ENCODE results near the gene LTN1. TPM values are rescaled to one million over a fixed set of nuclear protein-coding genes. Genes with fewer than 3 reads are reported as not detected.

Gene LTN1
- total and polyA plus RNA-seq, 2 donors (not counting 1 experiment from before 2014, with no cell fraction given) = 6.6 to 30.1 TPM

DNA sequence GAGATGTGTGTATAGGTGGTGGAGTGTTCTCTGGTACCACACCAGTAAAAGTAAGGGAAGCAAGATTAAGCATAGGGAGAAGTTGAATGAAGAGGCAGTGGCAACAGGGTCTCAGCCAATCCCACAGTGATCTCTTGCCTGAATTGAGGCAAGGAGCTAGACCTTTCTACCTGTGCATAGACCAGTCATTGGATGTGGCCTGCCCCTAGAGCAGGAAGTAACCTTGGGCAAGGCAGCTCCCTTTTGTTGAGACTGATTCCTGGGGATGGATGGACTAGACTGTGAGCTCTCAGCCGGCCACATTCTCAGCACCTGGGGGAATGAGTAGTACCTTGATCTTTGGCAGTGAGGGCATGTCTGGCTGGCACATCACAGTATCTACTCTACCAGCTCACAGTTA lies 38.2 kb upstream of the LTN1 start:
- H3K36me3 ChIP-seq (replicated peaks in 1 of 2; ENCODE audit: control extremely low read depth in 1 of 2, control insufficient read depth in 1 of 2, extremely low read depth in 1 of 2, insufficient read depth in 2 of 2, low read length in 1 of 2) = peaks cover 5 to 49% of the 10 kb centered on the region in 2 experiments
- WGBS (ENCODE audit: insufficient coverage) = no CpG with 5 or more reads among the region's 1 CpG
- no peak overlapping the region for H3K9ac ChIP-seq (ENCODE audit: low read length)
- intact Hi-C loops (cut with micrococcal nuclease) = no loop called here
- peaks cover 73% of the 10 kb centered on the region for H3K79me2 ChIP-seq (ENCODE audit: control insufficient read depth, insufficient read depth, low read length)
- TF ChIP-seq EZH2 (IDR thresholded peaks at IDR 0.05; ENCODE audit: borderline replicate concordance, insufficient read depth, low read depth, low read length, poor library complexity, severe bottlenecking) = no peak
- TF ChIP-seq, protein P1, sequence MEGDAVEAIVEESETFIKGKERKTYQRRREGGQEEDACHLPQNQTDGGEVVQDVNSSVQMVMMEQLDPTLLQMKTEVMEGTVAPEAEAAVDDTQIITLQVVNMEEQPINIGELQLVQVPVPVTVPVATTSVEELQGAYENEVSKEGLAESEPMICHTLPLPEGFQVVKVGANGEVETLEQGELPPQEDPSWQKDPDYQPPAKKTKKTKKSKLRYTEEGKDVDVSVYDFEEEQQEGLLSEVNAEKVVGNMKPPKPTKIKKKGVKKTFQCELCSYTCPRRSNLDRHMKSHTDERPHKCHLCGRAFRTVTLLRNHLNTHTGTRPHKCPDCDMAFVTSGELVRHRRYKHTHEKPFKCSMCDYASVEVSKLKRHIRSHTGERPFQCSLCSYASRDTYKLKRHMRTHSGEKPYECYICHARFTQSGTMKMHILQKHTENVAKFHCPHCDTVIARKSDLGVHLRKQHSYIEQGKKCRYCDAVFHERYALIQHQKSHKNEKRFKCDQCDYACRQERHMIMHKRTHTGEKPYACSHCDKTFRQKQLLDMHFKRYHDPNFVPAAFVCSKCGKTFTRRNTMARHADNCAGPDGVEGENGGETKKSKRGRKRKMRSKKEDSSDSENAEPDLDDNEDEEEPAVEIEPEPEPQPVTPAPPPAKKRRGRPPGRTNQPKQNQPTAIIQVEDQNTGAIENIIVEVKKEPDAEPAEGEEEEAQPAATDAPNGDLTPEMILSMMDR (IDR thresholded peaks at IDR 0.05) = no peak
- H3K27ac ChIP-seq (ENCODE audit: low read length in 2 of 2) = no peak overlapping the region
- no peak overlapping the region for H3K4me3 ChIP-seq (ENCODE audit: control extremely low read depth in 1 of 5, extremely low read depth in 1 of 5, insufficient read depth in 1 of 5, low read depth in 2 of 5, low read length in 4 of 5)
- peaks cover 0 to 4% of the 10 kb centered on the region in 2 donors for H3K4me1 ChIP-seq (ENCODE audit: control insufficient read depth in 2 of 2, insufficient read depth in 2 of 2, low read length in 2 of 2)
- ChIA-PET CTCF (no interaction called here), POLR2A (interaction anchor here (0.9 kb wide), 1 partner anchor 34 kb away, joined by 3 read pairs; no protein-coding TSS in a partner anchor)
- H3K4me2 ChIP-seq (replicated peaks; ENCODE audit: low read depth, low read length, poor library complexity, severe bottlenecking) = no peak overlapping the region
- H3K4me1 Mint-ChIP-seq = peaks cover 24% of the 10 kb centered on the region
- H3K4me3 Mint-ChIP-seq = no peak overlapping the region
- H3K27me3 ChIP-seq (replicated peaks in 1 of 4; ENCODE audit: control extremely low read depth in 1 of 4, control insufficient read depth in 3 of 4, insufficient read depth in 4 of 4, low read length in 3 of 4) = no peaks in the 10 kb centered on the region
- no peaks in the 10 kb centered on the region for H3K9me3 ChIP-seq (ENCODE audit: control extremely low read depth in 1 of 3, control insufficient read depth in 2 of 3, insufficient read depth in 1 of 3, low read length in 2 of 3)
- no peak overlapping the region for H2AFZ ChIP-seq (ENCODE audit: insufficient read depth, low read depth, low read length, poor library complexity, severe bottlenecking)
- H3K27ac Mint-ChIP-seq = no peak overlapping the region
- ATAC-seq (ENCODE audit: low read depth) = no peak
- H4K20me1 ChIP-seq (ENCODE audit: control insufficient read depth, insufficient read depth, low read length, poor library complexity, severe bottlenecking) = peaks cover 8% of the 10 kb centered on the region
- no peaks in the 10 kb centered on the region for H3K9me3 Mint-ChIP-seq (ENCODE audit: insufficient read depth)
- no peaks in the 10 kb centered on the region for H3K27me3 Mint-ChIP-seq
- DNase-seq = no peak

DNA sequence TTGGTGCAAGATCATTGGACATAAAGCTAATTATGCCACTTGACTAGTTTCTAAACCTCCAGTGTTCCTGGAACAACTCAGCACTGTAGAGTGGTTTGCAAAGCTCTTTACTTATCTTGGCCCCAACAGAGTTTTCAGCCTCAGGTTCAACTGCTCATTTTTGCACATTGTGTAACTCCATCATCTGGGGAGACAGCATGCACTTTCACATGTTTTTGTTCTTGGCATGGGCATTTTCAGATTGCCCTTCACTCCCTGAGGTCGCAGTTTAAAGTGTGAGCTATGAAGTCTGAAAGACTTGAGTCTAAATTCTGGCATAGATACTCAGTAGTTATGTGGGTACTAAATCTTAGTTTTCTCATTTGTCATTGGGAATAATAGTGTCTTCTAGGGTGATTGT lies 36.8 kb upstream of the LTN1 start:
- Histone ChIP-seq H3K4me1 (ENCODE audit: control insufficient read depth in 2 of 2, insufficient read depth in 2 of 2, low read length in 2 of 2) (peaks cover 8 to 9% of the 10 kb centered on the region in 2 donors), H3K36me3 (replicated peaks in 1 of 2; ENCODE audit: control extremely low read depth in 1 of 2, control insufficient read depth in 1 of 2, extremely low read depth in 1 of 2, insufficient read depth in 2 of 2, low read length in 1 of 2) (peaks cover 5 to 43% of the 10 kb centered on the region in 2 experiments), H3K9ac (ENCODE audit: low read length) (no peak overlapping the region), H3K9me3 (ENCODE audit: control extremely low read depth in 1 of 3, control insufficient read depth in 2 of 3, insufficient read depth in 1 of 3, low read length in 2 of 3) (no peaks in the 10 kb centered on the region), H3K27me3 (replicated peaks in 1 of 4; ENCODE audit: control extremely low read depth in 1 of 4, control insufficient read depth in 3 of 4, insufficient read depth in 4 of 4, low read length in 3 of 4) (no peaks in the 10 kb centered on the region), H4K20me1 (ENCODE audit: control insufficient read depth, insufficient read depth, low read length, poor library complexity, severe bottlenecking) (peaks cover 8% of the 10 kb centered on the region), H3K4me3 (ENCODE audit: control extremely low read depth in 1 of 5, extremely low read depth in 1 of 5, insufficient read depth in 1 of 5, low read depth in 2 of 5, low read length in 4 of 5) (no peak overlapping the region), H2AFZ (ENCODE audit: insufficient read depth, low read depth, low read length, poor library complexity, severe bottlenecking) (no peak overlapping the region), H3K4me2 (replicated peaks; ENCODE audit: low read depth, low read length, poor library complexity, severe bottlenecking) (no peak overlapping the region), H3K79me2 (ENCODE audit: control insufficient read depth, insufficient read depth, low read length) (peaks cover 85% of the 10 kb centered on the region), H3K27ac (ENCODE audit: low read length in 2 of 2) (no peak overlapping the region)
- Mint-ChIP-seq H3K4me3 (no peak overlapping the region), H3K27me3 (no peaks in the 10 kb centered on the region), H3K27ac (no peak overlapping the region), H3K4me1 (peaks cover 34% of the 10 kb centered on the region), H3K9me3 (ENCODE audit: insufficient read depth) (no peaks in the 10 kb centered on the region)
- intact Hi-C loops (cut with micrococcal nuclease) = no loop called here
- DNase-seq = no peak
- no peak for ATAC-seq (ENCODE audit: low read depth)
- WGBS (ENCODE audit: insufficient coverage) = 80% methylated on average over 1 of the region's 1 CpG
- CTCF ChIA-PET = no interaction called here
- TF ChIP-seq, protein P1 (IDR thresholded peaks at IDR 0.05) = no peak
- TF ChIP-seq EZH2 (IDR thresholded peaks at IDR 0.05; ENCODE audit: borderline replicate concordance, insufficient read depth, low read depth, low read length, poor library complexity, severe bottlenecking) = no peak
- POLR2A ChIA-PET = interaction anchor here (0.5 kb wide), 1 partner anchor 36 kb away, joined by 4 read pairs; no protein-coding TSS in a partner anchor
